ENCODE measurements around the gene CRISPLD2.

CRISPLD2 gene

DNA sequence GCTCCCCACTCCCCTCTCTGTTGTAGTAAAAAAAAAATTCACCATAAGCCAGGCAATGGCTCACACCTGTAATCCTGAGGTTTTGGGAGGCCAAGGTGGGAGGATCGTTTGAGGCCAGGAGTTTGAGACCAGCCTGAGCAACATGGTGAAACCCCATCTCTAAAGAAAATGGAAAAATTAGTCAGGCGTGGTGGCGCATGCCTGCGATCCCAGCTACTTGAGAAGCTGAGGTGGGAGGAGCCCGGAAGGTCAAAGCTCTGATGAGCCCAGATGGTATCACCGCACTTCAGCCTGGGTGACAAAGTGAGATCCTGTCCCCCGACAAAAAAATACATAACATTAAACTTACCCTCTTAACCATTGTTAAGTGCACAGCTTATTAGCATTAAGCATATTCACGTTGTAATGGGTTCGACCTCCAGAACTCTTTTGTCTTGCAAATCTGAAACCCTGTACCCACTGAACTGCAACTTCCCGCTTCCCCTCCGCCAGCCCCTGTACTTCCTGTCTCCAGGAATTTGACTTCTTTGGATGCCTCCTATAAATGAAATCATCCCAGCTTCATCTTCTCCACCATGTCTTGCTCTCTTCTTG lies 66.8 kb downstream of the CRISPLD2 start:
- DNase-seq, result no peak

DNA sequence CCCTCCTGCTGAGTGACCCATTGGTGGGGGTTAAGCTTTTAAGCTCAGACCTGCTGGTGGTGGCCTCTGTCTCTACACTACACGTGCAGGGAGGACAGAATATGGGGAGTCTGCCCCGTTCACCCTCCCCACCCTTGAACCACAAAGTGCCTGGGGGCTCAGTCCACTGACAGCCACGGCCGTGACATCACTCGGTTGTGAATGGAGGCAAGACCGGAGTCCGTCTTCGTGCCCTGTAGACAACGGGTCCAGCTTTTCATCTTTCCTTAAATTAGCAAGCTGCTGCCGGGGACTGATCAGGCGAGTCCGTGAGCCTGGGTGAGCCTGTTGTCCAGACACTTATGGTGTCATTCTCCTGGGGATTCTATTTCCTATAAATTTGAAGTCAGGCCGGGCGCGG lies 67.4 kb downstream of the CRISPLD2 start:
- DNase-seq, result no peak

- no peak for DNase-seq
Observed at GRCh38 chr16:84888450-84888849, 68.7 kb downstream of the CRISPLD2 start.

DNA sequence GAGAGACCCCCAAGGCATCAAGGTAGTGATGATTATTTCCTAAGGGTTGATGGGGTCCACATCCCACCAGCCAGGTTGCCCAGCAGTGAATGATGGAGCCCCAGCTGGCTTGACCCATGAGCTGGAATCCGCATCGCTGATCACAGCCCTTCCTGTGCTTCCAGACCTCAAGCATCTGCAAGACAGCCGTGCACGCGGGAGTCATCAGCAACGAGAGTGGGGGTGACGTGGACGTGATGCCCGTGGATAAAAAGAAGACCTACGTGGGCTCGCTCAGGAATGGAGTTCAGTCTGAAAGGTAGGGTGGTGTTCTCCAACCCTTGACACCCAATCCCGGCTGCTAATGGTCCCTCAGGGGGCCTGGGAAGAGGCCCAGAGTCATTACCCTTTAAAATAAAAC lies 69.3 kb downstream of the CRISPLD2 start:
- DNase-seq, result no peak

DNA sequence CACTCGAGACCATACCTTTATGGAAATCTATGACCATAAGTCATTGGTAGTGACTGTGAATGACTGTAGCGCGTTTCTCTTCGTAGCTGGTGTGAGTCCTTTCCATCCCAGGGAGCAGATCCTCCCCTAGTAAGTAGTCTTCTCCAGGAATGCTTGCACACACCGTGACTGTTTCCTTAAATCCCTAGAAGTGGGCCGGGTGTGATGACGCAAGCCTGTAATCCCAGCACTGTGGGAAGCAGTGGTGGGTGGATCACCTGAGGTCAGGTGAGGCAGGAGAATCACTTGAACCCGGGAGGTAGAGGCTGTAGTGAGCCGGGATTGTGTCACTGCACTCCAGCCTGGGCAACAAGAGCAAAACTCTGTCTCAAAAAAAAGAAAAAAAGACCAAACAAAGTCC lies 70.6 kb downstream of the CRISPLD2 start:
- DNase-seq, result no peak

- no peak for DNase-seq
Observed at GRCh38 chr16:84891149-84891795, 71.5 kb downstream of the CRISPLD2 start.

DNA sequence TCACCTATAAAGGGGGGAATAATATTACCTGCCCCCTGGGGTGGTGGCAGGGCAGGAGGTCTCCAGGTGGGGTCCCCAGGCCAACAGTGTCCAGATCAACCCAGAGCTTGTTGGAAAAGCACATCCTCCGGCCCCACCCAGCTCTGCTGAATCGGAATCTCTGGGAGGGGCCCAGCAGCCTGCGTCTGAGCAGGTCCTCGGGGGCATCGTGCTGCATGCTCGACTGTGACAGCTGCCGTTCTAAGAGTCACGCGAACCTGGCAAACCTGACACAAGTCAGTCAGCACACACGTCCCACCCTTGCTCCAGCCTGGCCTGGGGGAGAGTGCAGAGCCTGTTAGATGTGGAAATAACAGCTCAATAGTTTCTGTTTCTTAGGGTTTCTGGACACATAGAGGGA lies 72.3 kb downstream of the CRISPLD2 start:
- no peak for DNase-seq

GRCh38 chr16:84893467-84893848 lies 73.7 kb downstream of the CRISPLD2 start:
- DNase-seq, result no peak

DNA sequence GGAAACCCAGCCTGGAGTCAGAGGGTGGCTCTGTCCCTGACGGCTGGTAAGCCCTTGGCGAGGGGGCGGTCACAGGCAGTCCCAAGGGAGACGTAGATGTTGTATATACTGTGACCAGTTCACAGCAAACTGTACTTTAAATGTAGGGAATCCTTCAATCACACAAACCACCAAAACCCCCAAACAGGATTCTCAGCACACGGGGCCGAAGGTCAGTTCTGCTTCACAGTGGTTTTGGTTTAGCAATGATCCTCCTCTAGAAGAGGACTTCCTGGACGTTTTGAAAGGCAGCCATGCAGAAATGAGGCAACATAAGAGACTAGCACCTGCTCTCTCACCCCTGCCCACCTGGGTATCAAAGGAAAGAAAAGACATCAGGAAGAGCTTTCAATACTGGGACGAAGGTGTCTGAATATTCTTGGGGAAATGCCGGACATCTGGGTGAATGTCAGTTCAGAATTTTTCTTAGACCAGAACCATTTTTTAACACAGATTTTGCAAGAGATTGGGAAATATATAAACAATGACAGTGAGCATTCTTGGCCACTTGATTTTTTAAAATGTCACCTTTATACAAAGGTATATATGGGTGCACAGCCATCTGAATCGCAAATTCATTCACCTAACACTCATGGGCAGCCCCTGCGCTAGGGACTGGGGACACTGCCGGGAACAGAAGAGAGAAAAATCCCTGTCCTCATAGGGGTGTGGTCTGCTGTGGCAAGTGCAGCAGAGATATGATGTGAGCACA lies 74.2 kb downstream of the CRISPLD2 start:
- DNase-seq, result no peak

- no peak for DNase-seq
Observed at GRCh38 chr16:84895016-84895415, 75.2 kb downstream of the CRISPLD2 start.

DNA sequence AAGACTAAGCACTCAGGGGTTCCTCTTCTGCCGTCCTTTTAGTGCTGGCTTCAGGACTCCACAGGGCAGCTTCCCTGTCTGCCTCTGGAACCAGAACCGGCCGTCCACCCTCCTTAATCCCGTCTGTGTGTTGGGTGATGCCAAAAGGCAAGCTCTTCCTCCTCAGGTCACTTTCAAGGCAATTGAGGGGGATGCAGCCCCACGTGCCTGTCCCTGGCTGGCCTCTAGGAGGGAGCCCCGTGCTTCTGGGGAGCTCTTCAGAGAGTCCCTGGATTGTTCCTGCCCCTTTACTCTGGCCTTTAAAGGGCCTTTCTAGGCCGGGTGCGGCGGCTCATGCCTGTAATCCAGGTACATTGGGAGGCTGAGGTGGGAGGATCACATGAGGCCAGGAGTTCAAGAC lies 77.1 kb downstream of the CRISPLD2 start:
- no peak for DNase-seq

- no peak for DNase-seq
Observed at GRCh38 chr16:84897911-84898377, 78.2 kb downstream of the CRISPLD2 start.

DNA sequence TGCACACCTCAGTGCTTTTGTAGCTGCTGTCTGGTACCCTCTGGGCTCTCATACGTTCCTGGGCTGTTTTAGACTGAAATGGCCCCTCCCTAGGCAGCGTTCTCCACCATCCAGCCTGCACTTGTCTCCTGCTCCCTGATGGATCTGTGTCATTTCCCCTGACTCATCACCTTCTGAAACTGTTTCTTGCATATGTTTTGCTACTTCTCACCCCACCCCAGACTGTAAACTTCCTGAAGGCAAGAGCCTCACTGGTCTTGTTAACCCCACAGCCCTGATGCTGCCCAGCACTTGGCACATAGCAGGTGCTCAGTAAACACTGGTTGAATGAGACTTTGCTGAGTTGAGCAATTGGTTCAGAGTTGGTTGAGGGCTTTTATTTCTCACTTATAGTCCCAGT lies 78.7 kb downstream of the CRISPLD2 start:
- DNase-seq, result no peak

- DNase-seq, result no peak
Observed at GRCh38 chr16:84899414-84899813, 79.6 kb downstream of the CRISPLD2 start.

GRCh38 chr16:84905965-84906460 lies 86.2 kb downstream of the CRISPLD2 start:
- DNase-seq, result no peak

DNA sequence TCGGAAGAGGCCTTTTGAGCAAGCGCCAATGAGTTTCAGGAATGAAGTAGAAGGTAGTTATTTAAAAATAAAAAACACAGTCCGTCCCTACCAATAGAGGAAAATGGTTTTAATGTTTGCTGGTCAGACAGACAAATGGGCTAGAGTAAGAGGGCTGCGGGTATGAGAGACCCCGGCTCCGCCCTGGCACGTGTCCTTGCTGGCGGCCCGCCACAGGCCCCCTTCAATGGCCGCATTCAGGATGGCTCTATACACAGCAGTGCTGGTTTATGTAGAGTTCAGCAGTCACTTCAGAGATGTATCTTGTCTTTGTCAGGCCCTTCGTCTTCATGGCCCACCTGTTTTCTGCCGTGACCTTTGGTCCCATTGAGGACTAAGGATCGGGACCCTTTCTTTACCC lies 87.3 kb downstream of the CRISPLD2 start:
- no peak for DNase-seq

- DNase-seq, result no peak
Observed at GRCh38 chr16:84907575-84907974, 87.8 kb downstream of the CRISPLD2 start.

DNA sequence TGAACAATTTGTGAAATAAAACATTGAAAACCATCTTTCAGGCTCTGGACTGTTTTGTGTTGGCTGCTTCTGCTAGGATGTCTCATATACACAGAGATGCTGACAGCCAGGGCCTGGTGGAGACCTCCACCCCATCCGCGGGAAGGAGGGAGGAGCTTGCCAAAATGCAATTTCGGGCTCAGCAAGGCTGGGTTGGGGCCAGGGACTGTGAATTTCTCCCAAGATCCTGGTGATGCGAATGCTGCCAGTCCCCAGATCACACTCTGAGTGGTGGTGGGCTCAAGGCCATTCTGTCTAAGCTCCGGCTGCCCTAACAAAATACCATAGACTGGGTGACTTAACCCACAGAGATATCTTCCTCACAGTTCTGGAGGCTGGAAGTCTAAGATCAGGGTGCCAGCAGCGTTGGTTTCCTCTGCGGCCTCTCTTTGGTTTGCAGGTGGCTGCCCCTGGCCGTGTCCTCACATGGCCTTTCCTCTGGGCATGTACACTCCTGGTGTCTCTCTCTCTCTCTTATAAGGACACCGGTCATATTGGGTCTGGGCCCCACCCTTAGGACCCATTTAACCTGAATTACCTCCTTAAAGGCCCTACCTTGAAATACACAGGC lies 89.8 kb downstream of the CRISPLD2 start:
- DNase-seq, result no peak

- no peak for DNase-seq
Observed at GRCh38 chr16:84911486-84912216, 91.9 kb downstream of the CRISPLD2 start.

- no peak for DNase-seq
Observed at GRCh38 chr16:84913315-84913714, 93.5 kb downstream of the CRISPLD2 start.

- DNase-seq, result no peak
Observed at GRCh38 chr16:84914273-84914672, 94.5 kb downstream of the CRISPLD2 start.

DNA sequence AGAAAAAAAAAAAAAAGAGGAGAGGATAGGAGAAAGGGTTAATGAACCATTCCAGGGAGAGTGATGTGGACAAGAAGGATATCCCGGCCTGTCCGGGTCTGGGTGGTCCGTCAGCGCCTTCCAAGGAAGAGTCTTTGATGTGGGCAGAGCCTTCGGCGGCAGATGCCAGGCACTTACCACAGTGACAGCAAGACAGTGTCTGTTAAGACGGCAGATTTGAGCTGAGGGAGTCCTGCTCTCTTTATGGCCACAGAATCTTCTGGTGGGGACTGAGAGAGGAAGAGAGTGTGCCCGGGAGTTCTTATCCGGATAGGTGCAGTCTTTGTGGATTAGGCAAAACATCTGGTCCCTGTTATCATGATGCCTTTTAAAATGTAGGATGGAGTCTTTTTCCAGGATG lies 96.4 kb downstream of the CRISPLD2 start:
- DNase-seq, result no peak

- DNase-seq, result no peak
Observed at GRCh38 chr16:84916850-84917249, 97.1 kb downstream of the CRISPLD2 start.
